Progenitor cell of endocrine pancreas (in vitro differentiated cells): ENCODE data around the gene ERCC1. TPM values are rescaled to one million over a fixed set of nuclear protein-coding genes. Genes with fewer than 3 reads are reported as not detected.

ENCODE experiments used
- DNase-seq: peaks from one replicate; pipeline ENCODE4 v3.0.0; 2021; ENCODE audit warnings: low spot score; ENCODE audit not compliant: unreplicated experiment
- H3K27ac Mint-ChIP-seq: 2 replicates; pipeline ENCODE4 v1.8.0; 2021; ENCODE audit warnings: mild to moderate bottlenecking, moderate library complexity, mixed read lengths
- H3K27me3 Mint-ChIP-seq: 2 replicates; pipeline ENCODE4 v1.8.0; 2021; ENCODE audit warnings: mixed read lengths
- H3K36me3 Mint-ChIP-seq: 2 replicates; pipeline ENCODE4 v1.8.0; 2022; ENCODE audit warnings: mixed read lengths; ENCODE audit not compliant: insufficient read depth
- H3K4me1 Mint-ChIP-seq: 2 replicates; pipeline ENCODE4 v1.8.0; 2021; ENCODE audit warnings: low read depth, mixed read lengths
- H3K4me3 Mint-ChIP-seq: 2 replicates; pipeline ENCODE4 v1.8.0; 2021; ENCODE audit warnings: low read depth, mild to moderate bottlenecking, moderate library complexity, mixed read lengths
- H3K9me3 Mint-ChIP-seq: 2 replicates; pipeline ENCODE4 v1.8.0; 2021; ENCODE audit warnings: low read depth, mixed read lengths
- microRNA-seq: library from miRNA; unstranded; fragments of <30 nt; microRNA quantifications from one replicate; pipeline ENCODE4 v1.1.0, GENCODE V29; 2020; ENCODE audit warnings: borderline number of aligned reads; ENCODE audit not compliant: unreplicated experiment
- total RNA-seq: library from RNA; stranded (reverse); gene quantifications from 2 replicates; pipeline ENCODE4 v1.2.1, GENCODE V29; 2021
- TF ChIP-seq, protein P1 (sequence below): fragments of 200-600 bp; sonication (generic); IDR thresholded peaks from one replicate; pipeline ENCODE4 v1.5.0; 2021; ENCODE audit warnings: antibody characterized with exemption, mild to moderate bottlenecking; ENCODE audit not compliant: unreplicated experiment

Gene ERCC1
- total RNA-seq, 1 donor from 2014 or later, result 64.8 TPM

DNA sequence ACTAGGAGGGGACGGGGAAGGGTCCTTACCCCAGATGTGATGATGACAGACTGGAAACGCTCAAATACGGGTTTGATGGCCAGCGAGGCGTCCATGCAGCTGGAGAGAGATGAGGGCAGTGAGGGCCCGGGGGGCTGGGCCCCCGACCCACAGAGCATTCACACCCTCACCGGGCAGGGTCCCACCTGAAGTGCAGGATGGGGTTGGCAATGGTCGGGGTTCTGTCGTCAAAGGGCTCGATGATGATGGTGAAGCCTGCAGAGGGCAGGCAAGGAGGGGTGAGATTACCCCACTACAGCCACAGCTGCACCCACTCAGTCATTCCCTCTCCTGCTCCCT, 66.3 kb downstream of the ERCC1 start:
- H3K9me3 Mint-ChIP-seq, result no peaks in the 10 kb centered on the region
- no peak for DNase-seq
- H3K27me3 Mint-ChIP-seq, result no peaks in the 10 kb centered on the region
- peaks cover 31% of the 10 kb centered on the region for H3K36me3 Mint-ChIP-seq
- TF ChIP-seq, protein P1, sequence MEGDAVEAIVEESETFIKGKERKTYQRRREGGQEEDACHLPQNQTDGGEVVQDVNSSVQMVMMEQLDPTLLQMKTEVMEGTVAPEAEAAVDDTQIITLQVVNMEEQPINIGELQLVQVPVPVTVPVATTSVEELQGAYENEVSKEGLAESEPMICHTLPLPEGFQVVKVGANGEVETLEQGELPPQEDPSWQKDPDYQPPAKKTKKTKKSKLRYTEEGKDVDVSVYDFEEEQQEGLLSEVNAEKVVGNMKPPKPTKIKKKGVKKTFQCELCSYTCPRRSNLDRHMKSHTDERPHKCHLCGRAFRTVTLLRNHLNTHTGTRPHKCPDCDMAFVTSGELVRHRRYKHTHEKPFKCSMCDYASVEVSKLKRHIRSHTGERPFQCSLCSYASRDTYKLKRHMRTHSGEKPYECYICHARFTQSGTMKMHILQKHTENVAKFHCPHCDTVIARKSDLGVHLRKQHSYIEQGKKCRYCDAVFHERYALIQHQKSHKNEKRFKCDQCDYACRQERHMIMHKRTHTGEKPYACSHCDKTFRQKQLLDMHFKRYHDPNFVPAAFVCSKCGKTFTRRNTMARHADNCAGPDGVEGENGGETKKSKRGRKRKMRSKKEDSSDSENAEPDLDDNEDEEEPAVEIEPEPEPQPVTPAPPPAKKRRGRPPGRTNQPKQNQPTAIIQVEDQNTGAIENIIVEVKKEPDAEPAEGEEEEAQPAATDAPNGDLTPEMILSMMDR, result no peak
- H3K4me1 Mint-ChIP-seq, result no peaks in the 10 kb centered on the region
- H3K4me3 Mint-ChIP-seq, result no peak overlapping the region
- H3K27ac Mint-ChIP-seq, result peak overlapping the region; percentile 69

Small RNA genes lying within 50 kb of the gene (microRNA-seq; reads per million reads assigned to microRNA genes)
- not detected for gene MIR6088

Other genes with a start within 250 kb of the ERCC1 start
- gene TRAPPC6A, start 245.7 kb downstream of the ERCC1 start, total RNA-seq, result 40.4 and 43.8 TPM in 2 replicates
- gene BLOC1S3, start 245.1 kb downstream of the ERCC1 start, total RNA-seq, result 8.7 and 9.1 TPM in 2 replicates
- gene EXOC3L2, start 178.5 kb downstream of the ERCC1 start, total RNA-seq, result not detected in 2 replicates
- gene MARK4, start 172.6 kb downstream of the ERCC1 start, total RNA-seq, result 57.5 and 60.4 TPM in 2 replicates
- not detected in 2 replicates for gene CKM, start 101.0 kb downstream of the ERCC1 start, total RNA-seq
- gene KLC3, start 83.2 kb downstream of the ERCC1 start, total RNA-seq, result 1.1 and 1.6 TPM in 2 replicates
- gene ERCC2, start 53.3 kb downstream of the ERCC1 start, total RNA-seq, result 60.5 and 63.8 TPM in 2 replicates
- 24.2 and 27.2 TPM in 2 replicates for gene PPP1R13L, start 18.8 kb downstream of the ERCC1 start, total RNA-seq
- gene POLR1G, start 17.3 kb downstream of the ERCC1 start, total RNA-seq, result 7.4 and 8.9 TPM in 2 replicates
- gene FOSB, start 44.1 kb upstream of the ERCC1 start, total RNA-seq, result 5.3 and 7.3 TPM in 2 replicates
- 17.9 and 21.6 TPM in 2 replicates for gene RTN2, start 73.1 kb upstream of the ERCC1 start, total RNA-seq
- 0.62 TPM in 1 of 2 replicates, not detected in the other for gene PPM1N, start 74.5 kb upstream of the ERCC1 start, total RNA-seq
- 93.4 and 94.9 TPM in 2 replicates for gene VASP, start 83.6 kb upstream of the ERCC1 start, total RNA-seq
- 14.4 and 16.5 TPM in 2 replicates for gene OPA3, start 160.9 kb upstream of the ERCC1 start, total RNA-seq
- not detected in 2 replicates for gene GPR4, start 178.3 kb upstream of the ERCC1 start, total RNA-seq
- gene EML2, start 215.5 kb upstream of the ERCC1 start, total RNA-seq, result 28.6 and 29.8 TPM in 2 replicates
- gene GIPR, start 244.3 kb upstream of the ERCC1 start, total RNA-seq, result 26.4 and 27.2 TPM in 2 replicates